HG03460 (cell line): ENCODE results near the gene PRKD1.

Experiments
- ATAC-seq: cut with Tn5 transposase; IDR thresholded peaks from one replicate; pipeline ENCODE4 v1.9.1; 2021; ENCODE audit not compliant: unreplicated experiment

The PRKD1 gene

GRCh38 chr14:29684926-29685325 lies 242.7 kb downstream of the PRKD1 start:
- no peak for ATAC-seq

- ATAC-seq, result no peak
These were observed 244.9 kb downstream of the PRKD1 start for GRCh38 chr14:29682789-29683188.

- no peak for ATAC-seq
These were observed 246.3 kb downstream of the PRKD1 start for GRCh38 chr14:29681316-29681715.

GRCh38 chr14:29674566-29675285 lies 252.9 kb downstream of the PRKD1 start:
- ATAC-seq, result no peak

GRCh38 chr14:29672831-29673230 lies 254.8 kb downstream of the PRKD1 start:
- no peak for ATAC-seq

- ATAC-seq, result no peak
These were observed 256.6 kb downstream of the PRKD1 start for GRCh38 chr14:29671034-29671433.

GRCh38 chr14:29668201-29668600 lies 259.4 kb downstream of the PRKD1 start:
- ATAC-seq, result no peak

GRCh38 chr14:29664515-29664914 lies 263.1 kb downstream of the PRKD1 start:
- no peak for ATAC-seq

- ATAC-seq, result no peak
These were observed 264.3 kb downstream of the PRKD1 start for GRCh38 chr14:29663281-29663801.

- no peak for ATAC-seq
These were observed 272.6 kb downstream of the PRKD1 start for GRCh38 chr14:29654901-29655550.

GRCh38 chr14:29653303-29653702 lies 274.3 kb downstream of the PRKD1 start:
- ATAC-seq, result no peak

- ATAC-seq, result no peak
These were observed 275.1 kb downstream of the PRKD1 start for GRCh38 chr14:29652571-29652970.

- no peak for ATAC-seq
These were observed 276.9 kb downstream of the PRKD1 start for GRCh38 chr14:29650554-29651269.

GRCh38 chr14:29649170-29649569 lies 278.5 kb downstream of the PRKD1 start:
- no peak for ATAC-seq

- ATAC-seq, result no peak
These were observed 279.6 kb downstream of the PRKD1 start for GRCh38 chr14:29648045-29648444.

- no peak for ATAC-seq
These were observed 282.5 kb downstream of the PRKD1 start for GRCh38 chr14:29645117-29645516.

GRCh38 chr14:29643433-29644211 lies 284.0 kb downstream of the PRKD1 start:
- ATAC-seq, result no peak

GRCh38 chr14:29637411-29637810 lies 290.2 kb downstream of the PRKD1 start:
- no peak for ATAC-seq

GRCh38 chr14:29636870-29637269 lies 290.8 kb downstream of the PRKD1 start:
- ATAC-seq, result no peak

GRCh38 chr14:29630566-29631160 lies 297.0 kb downstream of the PRKD1 start:
- no peak for ATAC-seq

- no peak for ATAC-seq
These were observed 297.8 kb downstream of the PRKD1 start for GRCh38 chr14:29629839-29630238.
